Sigmoid colon (tissue), 4 donors: Measurements from ENCODE around the gene IWS1.

Source experiments
- EP300 ChIP-seq, 4 donors: sonication (generic); formaldehyde crosslinking; IDR thresholded peaks; one replicate each; pipeline ENCODE4 v1.6.1; 2017; ENCODE audit warnings: antibody characterized with exemption in 4 of 4
- POLR2A ChIP-seq, 2 donors: fragments of 450-650 bp; IDR thresholded peaks; one replicate each; pipeline ENCODE4 v1.6.1; 2016; ENCODE audit warnings: antibody characterized with exemption in 2 of 2, mild to moderate bottlenecking in 2 of 2, moderate library complexity in 2 of 2
- TF ChIP-seq, protein P1 (sequence below), 4 experiments: fragments of 450-650 bp in 3 of 4; fragments of 200-600 bp in 1 of 4; IDR thresholded peaks; one replicate each; pipeline ENCODE4 v1.5.1; 2016 to 2019; ENCODE audit warnings: antibody characterized with exemption in 4 of 4, mild to moderate bottlenecking in 3 of 4, moderate library complexity in 2 of 4

GRCh38 chr2:127542231-127542630, 15.9 kb upstream of the IWS1 start:
- TF ChIP-seq, protein P1, sequence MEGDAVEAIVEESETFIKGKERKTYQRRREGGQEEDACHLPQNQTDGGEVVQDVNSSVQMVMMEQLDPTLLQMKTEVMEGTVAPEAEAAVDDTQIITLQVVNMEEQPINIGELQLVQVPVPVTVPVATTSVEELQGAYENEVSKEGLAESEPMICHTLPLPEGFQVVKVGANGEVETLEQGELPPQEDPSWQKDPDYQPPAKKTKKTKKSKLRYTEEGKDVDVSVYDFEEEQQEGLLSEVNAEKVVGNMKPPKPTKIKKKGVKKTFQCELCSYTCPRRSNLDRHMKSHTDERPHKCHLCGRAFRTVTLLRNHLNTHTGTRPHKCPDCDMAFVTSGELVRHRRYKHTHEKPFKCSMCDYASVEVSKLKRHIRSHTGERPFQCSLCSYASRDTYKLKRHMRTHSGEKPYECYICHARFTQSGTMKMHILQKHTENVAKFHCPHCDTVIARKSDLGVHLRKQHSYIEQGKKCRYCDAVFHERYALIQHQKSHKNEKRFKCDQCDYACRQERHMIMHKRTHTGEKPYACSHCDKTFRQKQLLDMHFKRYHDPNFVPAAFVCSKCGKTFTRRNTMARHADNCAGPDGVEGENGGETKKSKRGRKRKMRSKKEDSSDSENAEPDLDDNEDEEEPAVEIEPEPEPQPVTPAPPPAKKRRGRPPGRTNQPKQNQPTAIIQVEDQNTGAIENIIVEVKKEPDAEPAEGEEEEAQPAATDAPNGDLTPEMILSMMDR (IDR thresholded peaks at IDR 0.05), result no peak
- TF ChIP-seq POLR2A (IDR thresholded peaks at IDR 0.05) (no peak), EP300 (IDR thresholded peaks at IDR 0.05) (no peak)
